ENCODE data around the gene EVA1C.

- TF ChIP-seq ETS1 (IDR thresholded peaks at IDR 0.05) (no peak), CTCF (conservative IDR thresholded peaks at IDR 0.05; ENCODE audit: low read depth in 2 of 2) (no peak), EZH2 (IDR thresholded peaks at IDR 0.05; ENCODE audit: low read depth, unreplicated experiment) (no peak), CREB1 (CRISPR knock-in tag; IDR thresholded peaks at IDR 0.05; ENCODE audit: low read depth) (no peak)
Measured at GRCh38 chr21:32547018-32547417, 134.5 kb downstream of the EVA1C start.
